Activated CD4-positive, alpha-beta T cell treated with anti-CD3 and anti-CD28 coated beads for 48 hours (primary cell): ENCODE results near the gene APOA5.

Experiments
- DNase-seq: peaks from one replicate; pipeline ENCODE4 v3.0.0-alpha.2; 2020

The APOA5 gene

DNA sequence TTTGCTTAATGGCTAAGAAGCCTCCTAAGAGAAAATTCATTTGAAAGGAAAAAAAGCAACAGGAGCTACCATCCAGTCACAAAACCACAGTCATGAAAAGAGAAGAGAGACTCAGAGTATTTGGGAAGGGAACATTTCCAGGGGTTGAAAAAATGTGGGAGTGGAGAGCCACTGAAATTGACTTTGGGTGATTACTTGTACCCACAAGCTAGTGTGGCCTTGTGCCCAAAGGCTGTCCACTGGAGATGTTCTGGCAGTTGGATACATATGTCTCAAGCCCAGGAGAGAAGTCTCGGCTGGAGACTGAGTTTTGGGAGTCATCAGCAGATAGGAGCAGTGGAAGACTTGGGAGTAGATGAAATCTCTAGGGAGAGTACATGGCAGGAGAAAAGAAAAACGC, 3.2 kb upstream of the APOA5 start:
- no peak for DNase-seq

DNA sequence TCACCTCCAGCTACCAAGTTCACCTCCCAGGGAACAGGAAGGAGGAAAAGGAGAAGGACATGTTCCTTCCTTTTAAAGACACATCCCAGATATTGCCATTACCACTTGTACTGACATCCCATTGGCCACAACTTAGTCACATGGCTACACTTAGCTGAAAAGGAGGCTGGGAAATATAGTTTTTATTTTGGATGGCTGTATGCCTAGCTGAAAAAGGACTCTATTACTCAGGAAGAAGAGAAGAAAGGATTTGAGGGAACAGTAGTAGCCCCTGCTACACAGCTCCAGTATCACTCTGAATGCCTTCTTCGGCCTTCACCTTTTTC, 2.1 kb upstream of the APOA5 start:
- DNase-seq = no peak

DNA sequence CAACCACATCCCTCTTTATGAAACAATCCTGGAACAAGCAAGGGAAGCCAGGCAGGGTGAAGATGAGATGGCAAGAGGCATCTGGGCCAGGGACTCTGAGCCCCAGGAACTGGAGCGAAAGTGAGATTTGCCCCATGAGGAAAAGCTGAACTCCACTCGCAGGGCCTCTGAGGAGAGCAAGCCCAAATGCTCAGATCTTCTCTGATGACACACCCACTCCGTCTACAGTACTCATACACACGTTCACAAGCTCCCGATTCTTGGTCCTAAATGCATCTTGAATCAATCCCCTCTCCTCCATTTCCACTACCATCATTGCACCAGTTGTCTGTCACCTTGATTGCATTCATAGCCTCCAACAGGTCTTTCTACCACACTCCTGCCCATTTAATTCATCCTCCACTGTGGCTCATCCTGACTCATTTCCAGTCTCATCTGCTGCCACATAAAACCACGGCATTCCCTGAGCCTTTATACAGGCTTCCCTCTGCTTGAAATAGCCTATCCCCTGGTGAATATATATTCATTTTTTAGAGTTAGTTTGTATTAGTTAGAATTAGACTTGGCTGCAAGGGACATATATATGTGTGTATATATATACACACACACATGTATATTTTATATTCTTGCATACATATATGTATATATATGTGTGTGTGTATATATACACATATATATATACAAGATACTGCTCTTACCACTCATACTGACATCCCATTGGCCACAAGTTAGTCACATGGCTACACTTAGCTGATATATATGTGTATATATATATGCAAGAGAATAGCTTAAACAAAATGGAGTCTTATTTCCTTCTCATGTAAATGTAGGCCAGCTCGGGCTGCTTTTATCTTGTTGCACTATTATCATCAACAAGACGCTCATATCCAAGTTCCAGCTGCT, 1.4 kb upstream of the APOA5 start:
- no peak for DNase-seq

DNA sequence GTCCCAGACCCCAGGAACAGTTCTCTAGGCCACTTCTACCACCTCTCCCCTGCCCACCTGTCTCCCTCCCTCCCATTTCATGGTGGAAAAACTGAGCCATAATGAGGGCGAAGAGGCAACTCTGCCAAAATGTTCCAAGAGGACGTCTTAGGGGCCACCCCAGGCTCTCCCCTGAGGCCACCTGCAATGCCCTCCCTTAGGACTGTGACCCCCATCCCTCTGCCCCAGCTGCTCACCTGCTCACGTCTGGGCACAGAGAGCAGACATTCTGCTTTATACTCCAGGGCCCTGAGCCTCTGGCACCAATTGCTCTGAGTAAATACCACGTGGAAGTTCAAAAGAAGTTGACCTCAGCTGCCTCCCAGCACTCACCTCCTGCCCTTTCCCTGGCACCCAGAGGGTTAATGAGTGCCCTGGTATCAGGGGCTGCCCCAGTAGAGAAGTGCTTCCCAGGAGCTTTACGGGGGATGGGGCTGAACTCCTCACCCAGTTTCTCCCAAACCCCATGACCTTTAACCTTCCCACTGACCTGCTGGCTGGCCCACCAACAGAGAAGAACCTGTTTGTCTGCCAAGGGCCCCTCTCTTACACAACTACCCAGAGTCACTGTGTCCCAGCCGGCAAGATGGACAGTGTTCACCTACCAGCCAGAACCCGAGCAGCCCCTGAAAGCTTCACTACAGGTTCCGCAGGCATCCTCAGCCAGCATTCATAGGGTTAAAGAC, 627 bp upstream of the APOA5 start:
- DNase-seq = no peak

DNA sequence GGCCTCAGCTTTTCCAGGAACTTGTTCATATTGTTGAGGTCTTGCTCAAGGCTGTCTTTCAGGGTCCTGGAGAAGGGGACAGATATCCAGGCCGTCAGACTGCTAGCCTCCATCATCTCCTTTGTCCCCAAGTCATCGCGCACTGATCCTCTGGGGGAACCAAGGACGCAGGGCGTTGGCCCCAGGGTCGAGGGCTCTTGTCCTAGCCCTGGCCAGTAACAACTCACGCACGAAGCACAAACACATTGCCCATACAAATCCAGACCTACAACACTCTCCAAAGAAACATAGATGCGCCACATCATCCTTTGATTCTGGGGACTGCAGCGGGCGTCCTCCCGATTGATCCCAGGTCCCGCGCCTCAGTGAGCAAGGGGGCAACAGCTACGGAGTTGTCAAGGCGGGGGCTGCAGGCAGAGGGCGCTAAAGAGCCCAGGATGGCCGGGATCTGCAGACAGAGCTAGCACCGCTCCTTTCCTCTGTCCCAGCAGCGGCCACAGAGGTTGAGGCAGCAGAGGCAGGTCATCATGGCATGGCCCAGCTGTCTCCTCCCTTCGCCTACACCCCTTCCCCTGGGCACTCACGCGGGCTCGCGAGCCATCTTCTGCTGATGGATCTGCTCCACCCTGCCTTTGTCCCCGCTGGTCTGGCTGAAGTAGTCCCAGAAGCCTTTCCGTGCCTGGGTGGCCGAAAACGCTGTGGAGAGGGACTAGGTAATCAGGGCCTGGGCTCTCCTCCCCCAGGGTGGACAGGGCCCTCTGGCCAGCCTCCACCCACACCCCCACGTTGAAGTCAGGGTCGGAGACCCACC, 472 bp downstream of the APOA5 start:
- DNase-seq = peak; percentile 86

DNA sequence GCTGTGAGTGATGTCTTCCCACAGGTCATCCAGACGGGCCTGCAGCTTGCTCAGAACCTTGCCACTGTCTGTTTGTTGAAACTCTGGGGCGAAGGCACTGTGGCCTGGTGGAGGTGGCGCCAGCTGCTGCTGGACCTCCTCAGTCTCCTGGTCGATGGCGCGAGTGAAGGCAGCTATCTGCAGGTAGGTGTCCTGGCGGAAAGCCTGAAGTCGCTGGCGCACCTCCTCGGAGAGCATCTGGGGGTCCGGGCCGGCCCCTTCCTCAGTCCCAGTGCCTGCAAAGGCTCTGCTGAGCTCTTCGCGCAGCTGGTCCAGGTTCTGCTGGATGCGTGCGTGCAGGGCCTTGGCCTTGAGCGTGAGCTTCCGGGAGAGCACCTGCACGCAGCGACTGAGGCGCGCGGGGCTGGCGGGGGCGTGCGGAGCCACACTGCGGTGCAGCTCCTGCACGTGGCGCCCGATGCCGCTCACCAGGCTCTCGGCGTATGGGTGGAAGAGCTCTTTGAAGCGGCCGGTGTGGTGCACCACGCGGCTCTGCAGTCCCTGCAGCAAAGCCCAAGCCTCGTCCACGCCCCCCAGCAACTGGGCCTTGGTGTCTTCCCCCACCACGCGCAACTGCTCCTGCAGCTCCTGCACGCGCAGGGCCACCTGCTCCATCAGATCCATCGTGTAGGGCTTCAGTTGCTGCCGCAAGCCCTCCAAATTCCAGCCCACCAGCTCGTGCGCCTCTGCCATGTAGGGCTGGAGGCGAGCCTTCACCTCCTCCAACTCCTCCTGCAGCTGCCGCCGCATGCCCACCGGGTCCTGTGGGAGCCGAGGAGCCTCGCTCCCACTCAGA, 1.3 kb downstream of the APOA5 start:
- no peak for DNase-seq

DNA sequence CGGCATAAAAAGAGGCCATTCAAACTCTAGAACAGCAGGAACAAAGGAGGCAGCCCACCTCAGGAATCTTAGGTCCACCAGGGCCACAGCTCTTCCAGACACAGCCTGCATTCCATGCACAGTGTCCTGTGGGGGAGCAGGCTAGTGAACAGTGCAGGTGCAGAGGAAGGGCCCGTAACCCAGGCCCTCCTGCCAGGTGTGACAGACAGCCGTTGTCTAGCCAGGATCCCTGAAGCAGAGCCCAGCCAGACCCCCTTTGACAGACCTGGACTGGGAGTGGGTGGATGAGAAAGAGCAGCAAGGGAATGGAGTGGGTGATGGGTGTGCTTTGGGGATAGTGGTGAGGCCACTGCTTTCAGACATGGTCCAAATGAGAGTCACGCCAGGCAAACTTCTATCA, 2.7 kb downstream of the APOA5 start:
- DNase-seq = no peak

DNA sequence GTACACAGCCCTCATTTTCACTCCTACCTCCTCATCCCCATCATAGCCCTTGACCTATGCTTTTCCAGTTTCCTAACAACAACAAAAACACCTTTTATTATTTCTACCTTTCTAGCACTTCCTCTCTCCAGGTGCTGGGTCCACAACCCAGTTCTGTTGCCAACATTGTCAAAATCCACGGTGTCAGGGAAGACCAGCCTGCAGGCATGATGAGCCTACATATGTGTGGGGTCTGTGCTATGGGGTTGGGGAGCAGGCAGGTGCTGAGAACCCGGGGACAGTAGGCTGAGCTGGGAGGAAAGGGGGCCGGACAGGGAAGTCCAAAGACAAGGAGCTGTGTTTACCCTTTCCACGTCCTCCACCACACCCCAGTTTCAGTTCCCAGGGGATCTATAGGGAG, 3.1 kb downstream of the APOA5 start:
- DNase-seq = no peak

DNA sequence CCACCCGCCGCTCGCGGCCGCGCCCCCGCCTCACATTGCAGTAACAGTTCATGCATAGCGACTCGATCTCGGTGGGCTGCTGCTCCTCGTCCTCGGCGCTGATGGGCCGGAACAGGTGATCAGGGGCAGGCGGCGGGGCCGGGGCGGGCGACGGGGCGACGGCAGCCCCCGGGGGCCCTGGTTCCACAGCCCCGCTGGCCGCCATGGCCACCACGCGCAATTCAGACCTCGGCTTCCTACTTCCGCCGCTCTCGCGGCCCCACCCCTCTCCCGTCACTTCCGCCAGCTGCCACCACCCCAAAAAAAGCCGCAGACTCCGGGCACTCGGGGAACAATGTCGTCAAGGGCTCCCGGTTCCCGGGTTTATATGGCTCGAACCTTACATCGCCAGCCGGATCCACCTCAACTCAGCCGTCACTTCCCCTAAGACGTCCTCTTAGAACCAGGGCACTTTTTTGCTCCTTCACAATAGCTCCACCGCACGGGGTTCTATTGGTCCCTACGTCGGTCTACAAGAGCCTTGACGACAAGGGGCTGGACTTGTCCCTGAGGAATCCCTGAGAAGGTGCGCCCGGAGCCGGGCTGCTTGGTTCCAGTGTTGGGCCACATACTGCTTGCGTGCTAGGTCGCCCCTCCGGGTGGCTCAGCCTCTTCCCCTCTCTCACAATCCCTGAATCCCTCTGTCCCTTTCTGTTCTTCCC, 3.7 kb downstream of the APOA5 start, which contains the start of gene ZPR1:
Gene ZPR1, minus strand, starts transcription at position 238 of the 701 bp plus-strand sequence. Its CDS starts 33 bp downstream, at position 205.
- peak; percentile 88 for DNase-seq

DNA sequence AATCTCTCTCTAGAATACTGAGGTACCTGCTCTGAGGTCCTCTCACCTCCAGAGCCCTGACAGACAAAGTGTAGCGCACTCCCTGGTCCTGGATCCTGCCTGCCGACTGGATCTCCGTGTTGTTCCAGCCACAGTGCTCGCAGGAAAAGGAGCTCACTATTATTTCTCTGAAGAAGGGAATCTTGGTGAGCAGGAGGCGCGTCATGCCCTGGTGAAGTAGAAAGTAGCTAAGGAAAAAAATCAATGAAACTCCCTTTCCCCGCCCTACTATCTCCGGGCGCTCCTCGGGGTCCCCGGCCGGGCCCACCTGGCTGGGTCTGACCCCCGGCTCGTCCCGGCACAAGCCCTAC, 4.3 kb downstream of the APOA5 start:
- DNase-seq = no peak

DNA sequence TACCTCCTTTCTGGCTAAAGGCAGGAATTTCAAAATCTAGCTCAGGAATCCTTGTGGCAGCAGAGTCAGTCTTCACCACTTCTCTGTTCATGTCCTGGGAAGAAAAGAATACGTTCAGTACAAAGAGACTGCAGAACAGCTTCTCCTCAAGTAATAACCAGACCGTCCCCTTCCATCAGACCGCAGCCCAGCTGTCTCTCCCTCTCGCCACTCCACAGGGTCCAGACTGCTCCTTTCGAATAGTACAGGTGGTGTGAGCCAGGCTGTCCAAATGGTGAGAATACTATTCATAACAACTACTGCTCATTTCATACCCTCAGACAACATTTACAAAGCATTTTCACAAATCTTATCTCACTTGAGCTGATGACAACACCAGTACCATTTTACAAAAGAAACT, 4.7 kb downstream of the APOA5 start:
- DNase-seq = no peak

DNA sequence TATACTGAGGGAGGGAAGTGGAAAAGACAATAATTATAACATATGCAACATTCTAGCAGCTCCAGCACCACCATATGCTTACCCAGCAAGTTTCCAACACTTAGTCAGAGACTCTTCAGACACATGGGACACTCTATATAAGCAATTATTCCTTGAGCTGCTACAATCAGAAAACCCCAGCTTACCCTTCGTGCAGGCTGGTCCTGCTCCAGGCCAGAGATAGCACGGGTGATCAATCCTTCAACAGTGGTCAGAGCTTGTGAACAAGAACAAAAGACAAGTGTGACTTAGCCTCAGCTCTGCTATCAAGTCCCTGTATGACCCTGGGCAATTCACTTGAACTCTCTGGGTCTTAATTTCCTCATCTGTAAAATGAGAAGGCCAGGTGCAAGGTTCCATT, 5.4 kb downstream of the APOA5 start:
- DNase-seq = no peak

DNA sequence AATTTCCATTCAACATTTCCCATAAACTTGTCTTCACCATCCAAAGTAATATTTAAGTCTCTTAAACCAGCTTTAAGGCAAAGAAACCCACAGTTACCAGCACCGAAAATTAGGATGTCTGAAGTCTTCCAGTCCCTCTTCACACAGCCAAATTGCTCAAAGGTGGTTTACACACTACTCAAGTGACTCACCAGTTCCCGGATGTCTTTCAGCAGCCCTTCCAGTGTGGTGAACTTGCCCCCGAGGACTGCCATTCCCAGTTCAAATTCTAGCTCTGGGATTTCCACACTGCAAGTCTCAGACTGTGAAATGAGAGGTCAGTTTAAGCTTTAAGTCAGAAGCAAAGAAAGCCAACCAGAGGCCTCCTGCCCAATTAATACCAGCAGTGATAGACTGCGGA, 9.0 kb downstream of the APOA5 start:
- DNase-seq = peak; percentile 28

DNA sequence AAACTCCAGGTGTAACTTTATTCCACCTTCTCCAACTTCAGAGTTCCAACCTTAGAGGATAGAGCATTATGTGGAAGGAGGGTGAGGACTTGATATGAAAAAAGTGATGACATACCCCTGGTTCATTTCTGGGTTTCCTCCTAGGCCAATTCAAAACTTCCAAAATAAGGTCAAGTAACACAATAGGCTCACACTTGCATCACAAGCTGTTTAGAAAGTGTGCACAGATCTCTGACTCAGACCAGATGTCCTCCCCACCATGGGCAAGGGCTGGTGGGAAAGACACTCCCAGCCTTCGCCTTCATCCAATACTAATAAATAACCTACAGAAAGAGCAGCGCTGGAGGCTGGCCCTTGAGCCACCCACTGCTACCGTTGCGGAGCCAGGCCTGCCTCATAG, 13.1 kb downstream of the APOA5 start:
- DNase-seq = no peak

DNA sequence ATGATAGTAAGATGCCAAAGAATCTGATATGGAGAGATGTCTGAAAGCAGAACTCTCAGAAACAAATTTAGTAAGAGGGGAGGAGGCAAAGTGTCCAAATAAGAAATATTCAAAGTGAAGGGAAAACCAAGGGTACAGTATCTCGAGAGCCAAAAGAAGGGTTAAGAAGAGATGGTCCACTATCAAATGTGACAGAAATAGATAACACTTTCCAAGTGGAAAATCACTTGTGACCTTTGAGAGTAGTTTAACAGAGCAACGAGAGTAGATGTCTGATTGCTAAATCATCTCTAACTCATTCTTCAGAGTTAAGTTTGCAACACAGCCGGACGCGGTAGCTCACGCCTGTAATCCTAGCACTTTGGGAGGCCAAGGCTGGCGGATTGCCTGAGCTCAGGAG, 14.6 kb downstream of the APOA5 start:
- no peak for DNase-seq

DNA sequence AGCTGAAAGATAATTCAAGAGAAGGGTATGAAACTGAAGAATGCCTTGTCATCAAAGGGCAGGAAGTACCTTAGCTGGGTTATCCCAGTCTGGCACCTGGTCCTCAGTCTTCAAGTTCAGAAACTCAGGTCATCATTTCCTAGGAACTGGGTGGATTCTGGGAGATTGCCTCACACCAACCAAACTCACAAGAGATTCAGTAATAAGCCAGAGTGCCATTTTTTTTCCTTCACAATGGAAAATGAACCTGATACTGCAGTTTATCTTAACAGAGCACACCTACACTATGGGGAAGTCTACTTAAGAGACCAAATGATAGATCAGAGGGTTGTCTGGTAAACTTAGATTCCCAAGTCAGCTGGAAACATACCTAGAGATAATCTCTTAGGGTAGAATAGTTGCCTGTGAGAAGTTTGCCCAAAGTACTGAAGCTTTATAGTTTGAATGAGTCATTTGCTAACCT, 15.1 kb downstream of the APOA5 start:
- peak; percentile 46 for DNase-seq

DNA sequence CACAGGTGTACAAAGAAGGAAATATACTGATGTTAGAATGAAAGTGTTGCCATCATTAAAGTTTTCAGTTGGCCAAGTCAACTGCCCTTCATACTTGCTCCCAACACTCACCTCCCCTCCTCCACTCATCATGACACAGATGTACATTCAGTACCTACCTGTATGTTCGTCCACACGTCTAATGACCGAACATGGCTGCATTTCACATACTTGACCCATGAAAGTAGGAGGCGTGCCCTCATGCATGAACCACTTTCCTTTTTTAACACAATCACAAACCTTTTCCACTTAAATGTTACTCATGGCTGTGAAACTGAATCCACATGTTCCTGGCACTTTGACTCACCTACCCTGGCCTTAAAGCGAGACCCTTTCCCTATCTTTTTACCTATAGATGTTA, 15.7 kb downstream of the APOA5 start:
- DNase-seq = peak; percentile 24

DNA sequence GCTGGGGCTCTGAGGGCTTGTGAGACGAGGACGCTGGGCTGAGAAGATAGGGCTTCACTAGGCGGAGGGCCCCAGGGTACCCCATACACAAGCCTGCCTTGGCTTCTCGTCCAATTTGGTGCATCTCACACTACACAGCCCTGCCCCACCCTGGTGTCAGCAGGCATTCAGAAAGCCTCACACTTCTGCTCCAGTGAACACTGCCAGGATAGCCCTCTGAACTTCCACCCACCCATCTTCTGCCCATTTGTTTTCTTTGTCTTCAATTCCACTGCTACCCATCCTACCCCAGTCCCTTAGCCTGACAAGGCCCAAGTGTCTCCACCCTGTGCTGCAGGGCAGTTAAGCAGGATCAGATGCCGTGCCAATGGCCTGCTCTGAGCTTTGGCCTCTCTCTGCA, 17.0 kb downstream of the APOA5 start:
- DNase-seq = no peak

DNA sequence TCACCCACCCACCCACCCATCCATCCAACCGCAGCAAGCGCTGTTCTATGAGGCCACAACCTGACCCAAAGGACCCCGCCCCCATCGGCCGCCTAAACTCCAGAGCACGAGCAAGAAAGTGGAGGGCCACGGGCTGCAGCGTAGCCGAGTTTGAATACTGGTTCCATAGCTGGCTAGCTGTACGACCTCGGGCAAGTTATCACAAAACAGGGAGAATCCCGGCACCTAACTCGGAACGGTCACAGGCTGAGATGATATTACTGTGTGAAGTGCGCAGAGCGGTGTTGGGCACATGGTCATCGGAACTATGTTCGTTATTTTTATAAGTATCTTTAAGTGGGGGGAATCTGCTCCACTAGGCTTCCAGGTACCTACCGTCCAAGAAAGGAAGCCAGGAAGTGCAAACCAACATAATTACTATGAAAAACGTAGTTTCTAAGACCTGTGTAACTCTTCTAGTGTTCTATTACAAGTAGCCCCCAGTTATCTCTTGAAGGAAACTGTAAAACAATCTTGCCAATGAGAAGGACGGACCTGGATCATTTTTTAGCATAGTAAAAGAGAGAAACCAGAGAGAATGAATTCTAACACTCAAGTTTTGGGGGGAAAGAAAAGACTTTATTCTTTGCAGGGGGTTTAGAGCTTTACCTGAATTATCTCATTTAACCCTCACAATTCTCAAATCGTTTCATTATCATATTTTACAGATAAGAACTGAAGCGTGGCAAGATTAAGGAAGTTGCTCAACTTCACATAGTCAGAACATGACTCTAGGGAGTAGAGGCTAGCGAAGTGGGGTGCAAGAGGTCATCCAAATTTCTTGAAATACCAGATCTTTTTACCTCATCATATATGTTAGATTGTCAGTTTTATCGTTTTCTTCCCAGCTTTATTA, 18.2 kb downstream of the APOA5 start:
- DNase-seq = no peak

DNA sequence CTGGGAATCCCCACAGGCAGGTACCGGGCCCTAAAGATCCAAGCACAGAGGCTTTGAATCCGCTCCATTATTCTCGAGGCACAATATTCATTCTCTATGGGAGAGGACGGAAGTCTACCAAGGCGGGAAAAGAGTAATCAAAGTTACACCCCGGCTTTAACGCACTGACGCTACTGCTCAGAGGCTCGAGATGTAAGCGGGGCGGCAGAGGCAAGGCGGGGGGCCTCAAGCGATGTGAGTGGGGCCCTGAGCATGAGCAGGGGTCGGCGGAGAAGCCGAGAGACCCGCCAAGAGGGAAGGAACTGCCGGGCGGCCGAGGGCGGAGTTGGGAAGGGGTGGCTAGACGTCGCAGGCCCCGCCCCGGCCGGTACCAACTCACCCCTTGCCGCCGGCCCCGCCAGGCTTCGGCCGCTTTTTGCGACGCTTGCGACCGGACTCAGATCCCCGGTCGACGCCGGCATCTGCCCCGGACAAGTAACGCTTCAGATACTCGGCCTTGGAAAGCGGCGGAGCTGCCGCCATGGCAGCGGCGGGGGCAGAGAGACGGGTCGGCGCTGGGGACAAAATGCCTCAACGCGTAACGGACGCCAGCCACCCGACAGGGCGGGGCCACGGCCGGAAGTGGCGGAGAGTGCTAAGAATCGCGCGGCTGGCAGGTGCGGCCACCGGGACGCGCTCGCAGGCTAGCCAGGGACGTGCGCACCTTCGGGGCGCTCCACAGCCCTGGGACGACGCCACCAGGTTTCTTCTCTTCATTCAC, 19.1 kb downstream of the APOA5 start, which contains the start of gene BUD13:
Gene BUD13, minus strand, starts transcription at position 545 of the 760 bp plus-strand sequence. Its CDS starts 23 bp downstream, at position 522.
- DNase-seq = peak; percentile 96
